GM19025 (cell line): ENCODE measurements around the gene ENOPH1.
"Not testable (repeated sequence)": the region's sequence is repeated elsewhere in the genome, so short reads cannot be mapped to it uniquely, and the experiment has no call there.

Experiments used
- ATAC-seq: cut with Tn5 transposase; IDR thresholded peaks from one replicate; pipeline ENCODE4 v1.9.1; 2021; ENCODE audit warnings: mild to moderate bottlenecking, low read depth, moderate library complexity; ENCODE audit not compliant: unreplicated experiment

Gene ENOPH1

DNA sequence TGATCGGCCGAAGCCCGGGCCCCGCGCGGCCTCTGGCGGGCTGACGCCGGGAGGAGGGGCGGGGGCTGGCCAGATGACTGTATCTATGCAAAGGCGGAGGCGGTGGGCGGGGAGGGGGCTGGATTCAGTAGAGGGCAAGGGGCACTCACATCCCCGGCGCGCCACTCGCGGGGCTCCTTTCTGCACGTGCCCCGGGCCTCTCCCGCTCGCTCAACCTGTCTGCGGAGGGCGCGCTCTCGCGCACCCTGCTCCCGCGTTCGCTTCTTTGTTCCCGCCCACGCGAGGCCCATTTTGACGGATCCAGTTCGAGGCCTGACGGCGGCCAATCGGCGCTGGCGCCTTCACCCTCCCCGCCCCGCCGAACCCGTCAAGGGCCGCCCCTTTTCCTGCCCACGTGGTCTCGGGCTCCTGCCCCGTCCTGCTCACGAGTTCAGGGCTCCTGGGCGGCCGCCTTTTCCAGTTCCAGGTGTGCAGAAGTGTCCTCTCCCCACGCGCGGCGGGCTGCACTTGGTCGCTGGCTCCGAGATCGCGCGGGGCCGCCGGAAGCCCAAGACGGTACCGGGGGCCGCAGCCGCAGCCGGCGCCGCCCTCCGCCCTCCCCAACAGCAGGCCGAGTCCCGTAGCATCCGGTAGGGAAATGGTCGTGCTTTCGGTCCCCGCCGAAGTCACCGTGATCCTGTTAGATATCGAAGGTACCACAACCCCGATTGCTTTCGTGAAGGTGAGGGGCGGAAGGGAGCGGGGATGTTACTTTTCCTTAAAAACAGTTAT is at the start of gene ENOPH1, which contains the start of gene HNRNPDL:
ENOPH1 (plus strand) TSS at position 398 of the 771 bp plus-strand sequence; CDS start at position 638, 240 bp downstream.
HNRNPDL (minus strand) TSS at position 270 of the 771 bp plus-strand sequence. CDS start 772 bp downstream, outside the sequence.
- ATAC-seq, result peak; percentile 70

DNA sequence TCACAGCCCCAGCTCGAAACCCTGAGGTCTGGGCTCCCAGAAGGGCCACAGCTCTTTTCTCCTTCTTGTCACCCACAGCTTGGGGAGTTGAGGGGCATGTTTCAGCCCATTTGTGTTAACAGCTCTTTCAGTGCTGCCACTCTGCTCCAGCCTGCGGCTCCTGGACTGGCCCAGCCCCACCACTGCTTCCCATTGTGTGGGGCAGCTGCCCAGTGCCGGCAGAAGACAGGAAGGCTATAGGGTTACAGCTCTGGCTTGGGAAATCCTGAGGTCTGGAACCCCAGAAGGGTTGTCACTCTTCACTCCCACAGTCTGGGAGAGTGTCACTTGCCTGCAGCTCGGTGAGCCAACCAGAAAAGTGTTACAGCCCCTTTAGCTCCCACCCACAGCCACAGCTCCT is 49.6 kb upstream of the ENOPH1 start:
- no peak for ATAC-seq

DNA sequence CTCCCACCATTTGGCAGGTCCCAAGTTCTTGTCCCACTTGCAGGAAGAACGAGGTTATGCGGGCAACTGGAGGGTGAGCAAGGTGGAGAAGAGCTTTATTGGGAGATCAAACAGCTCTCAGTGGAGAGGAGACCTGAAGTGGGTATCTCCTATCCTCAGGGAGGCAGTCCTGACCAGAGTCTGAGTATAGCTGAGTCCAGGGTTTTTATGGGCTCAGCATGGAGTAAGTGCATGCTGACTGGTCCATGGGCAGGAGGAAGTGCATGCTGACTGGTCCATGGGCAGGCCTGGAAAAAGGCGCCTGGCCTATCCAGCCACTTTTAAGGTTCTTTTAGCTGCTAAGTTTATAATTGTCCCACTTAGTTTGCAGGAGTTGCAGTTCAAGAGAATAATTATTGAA is 49.2 kb upstream of the ENOPH1 start:
- no peak for ATAC-seq

DNA sequence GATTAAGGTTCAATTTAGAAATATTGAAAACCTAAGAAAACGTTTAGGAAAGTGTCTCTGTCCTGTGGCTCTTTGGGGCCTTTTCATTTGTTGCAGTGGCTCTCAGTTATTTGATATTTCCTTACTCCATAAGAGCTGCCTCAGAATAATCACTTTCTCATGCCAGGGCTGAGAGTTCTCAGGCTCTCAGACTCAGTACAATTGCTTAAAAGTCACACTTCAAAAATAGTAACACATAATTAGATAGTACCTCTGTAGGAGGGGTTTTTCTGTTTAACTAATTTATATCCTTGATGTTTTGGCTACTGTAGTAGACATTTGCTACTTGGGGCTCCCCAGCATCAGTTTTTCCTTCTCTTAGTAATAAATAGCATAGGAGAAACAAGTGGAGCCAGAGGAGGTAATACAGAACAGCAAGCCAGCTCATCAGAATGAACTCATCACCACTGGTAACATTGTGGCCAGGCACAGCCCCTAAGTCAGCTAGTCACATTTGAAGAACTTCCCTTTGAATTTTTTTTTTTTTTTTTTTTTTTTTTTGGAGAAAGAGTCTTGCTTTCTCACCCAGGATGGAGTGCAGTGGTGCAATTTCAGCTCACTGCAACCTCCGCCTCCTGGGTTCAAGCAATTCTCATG is 48.6 kb upstream of the ENOPH1 start:
- ATAC-seq, result no peak

DNA sequence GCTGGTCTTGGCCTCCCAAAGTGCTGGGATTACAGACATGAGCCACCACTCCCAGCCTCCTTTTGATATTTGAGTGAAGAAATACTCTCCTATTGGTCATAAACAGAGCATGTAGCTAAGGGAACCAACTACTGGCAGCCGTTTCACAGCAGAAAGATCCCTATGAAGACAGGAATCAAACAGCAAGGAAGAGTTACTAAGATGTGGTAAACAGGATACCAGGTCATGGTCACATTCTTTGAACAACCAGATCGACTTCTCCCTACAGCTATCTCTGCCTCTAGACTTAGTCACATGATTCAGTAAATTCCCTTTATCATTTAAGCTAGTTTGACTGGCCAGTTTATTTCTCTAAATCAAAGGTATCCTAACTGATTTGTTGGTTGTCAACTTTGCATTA is 47.6 kb upstream of the ENOPH1 start:
- ATAC-seq, result no peak

DNA sequence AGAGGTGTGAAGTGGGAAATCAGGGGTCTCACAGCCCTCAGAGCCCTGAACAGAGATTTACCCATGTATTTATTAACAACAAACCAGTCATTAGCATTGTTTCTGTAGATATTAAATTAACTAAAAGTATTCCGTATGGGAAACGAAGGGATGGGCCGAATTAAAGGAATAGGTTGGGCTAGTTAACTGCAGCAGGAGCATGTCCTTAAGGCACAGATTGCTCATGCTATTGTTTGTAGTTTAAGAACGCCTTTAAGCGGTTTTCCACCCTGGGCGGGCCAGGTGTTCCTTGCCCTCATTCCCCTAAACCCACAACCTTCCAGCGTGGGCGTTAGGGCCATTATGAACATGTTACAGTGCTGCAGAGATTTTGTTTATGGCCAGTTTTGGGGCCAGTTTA is 44.1 kb upstream of the ENOPH1 start:
- ATAC-seq, result not testable (repeated sequence)

DNA sequence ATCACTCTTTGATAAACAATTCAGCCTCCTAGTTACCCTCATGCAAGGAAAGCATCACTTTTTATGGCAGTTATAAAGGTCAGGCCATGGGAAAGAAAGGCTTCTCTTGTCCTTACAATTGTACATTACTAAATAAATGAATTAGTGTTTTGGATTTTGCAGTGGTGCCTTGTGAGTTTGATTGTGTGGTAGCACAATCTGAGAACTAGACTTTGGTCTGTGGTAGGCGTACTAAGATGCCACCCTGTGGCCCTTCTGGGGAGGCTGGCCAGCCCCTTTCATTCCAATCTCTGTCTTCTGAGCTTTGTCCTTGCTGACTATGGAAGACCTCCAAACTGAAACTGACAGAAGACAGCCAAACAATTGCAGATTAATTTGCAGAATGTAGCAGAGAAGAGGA is 42.0 kb upstream of the ENOPH1 start:
- ATAC-seq, result no peak

DNA sequence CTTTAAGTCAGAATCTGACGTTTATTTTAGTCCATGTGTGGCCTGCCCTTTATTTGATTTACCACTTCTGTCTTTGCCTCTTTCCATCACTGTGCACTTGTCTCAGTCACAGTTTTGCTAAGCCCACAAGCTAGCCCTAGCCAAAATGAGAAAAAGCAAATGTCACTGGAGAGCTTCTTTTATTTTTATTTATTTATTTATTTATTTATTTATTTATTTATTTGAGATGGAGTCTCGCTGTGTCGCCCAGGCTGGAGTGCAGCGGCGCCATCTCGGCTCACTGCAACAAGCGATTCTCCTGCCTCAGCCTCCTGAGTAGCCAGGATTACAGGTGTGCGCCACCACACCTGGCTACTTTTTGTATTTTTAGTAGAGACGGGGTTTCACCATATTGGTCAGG is 40.3 kb upstream of the ENOPH1 start:
- not testable (repeated sequence) for ATAC-seq

DNA sequence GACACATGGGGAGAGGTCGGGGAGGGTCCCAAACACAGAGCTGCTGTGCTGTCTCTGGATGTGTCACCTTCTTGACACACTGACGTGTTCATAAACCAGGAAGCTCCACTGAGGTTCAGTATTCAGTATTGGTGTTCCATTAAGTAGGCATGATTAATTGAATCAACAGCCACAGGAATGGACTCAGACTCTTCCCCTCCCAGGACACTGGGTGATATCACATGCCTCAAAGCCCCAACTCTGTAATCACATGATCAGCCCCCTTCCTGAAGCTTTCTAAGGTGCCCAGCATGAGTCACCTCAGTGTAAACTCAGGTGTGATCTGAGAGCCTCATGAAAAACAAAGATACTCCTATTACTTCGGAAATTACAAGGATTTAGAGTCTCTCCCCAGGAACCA is 35.5 kb upstream of the ENOPH1 start:
- ATAC-seq, result no peak

DNA sequence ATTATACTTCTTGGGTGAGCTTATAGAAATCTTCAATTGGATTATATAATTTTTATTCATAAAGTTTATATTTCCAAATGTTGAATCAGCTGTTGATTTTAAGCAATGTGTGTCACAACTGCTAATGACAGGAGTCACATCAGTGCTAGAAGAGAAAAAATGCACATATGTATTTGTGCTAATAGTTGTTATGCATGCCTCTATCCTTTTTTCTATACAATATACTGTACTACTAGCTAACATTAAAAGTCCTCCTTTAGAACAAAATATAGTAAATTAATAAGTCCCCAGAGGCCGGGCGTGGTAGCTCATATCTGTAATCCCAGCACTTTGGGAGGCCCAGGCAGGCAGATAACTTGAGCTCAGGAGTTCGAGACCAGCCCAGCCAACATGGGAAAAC is 32.9 kb upstream of the ENOPH1 start:
- no peak for ATAC-seq

DNA sequence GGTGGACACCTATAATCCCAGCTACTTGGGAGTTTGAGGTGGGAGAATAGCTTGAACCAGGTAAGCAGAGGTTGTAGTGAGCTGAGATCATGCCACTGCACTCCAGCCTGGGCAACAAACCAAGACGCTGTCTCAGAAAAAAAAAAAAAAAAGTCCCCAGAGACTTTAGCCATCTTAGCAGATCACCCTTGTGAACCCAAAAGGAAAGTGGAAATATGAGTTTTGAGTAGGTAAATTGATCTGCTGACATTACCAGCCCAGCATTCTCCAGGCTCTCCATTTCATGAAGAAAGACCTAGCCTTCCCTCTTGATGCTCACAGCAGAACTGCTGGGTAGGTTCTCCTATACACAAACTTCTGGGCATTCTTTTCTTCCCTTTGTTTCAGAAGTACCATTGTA is 32.1 kb upstream of the ENOPH1 start:
- no peak for ATAC-seq

DNA sequence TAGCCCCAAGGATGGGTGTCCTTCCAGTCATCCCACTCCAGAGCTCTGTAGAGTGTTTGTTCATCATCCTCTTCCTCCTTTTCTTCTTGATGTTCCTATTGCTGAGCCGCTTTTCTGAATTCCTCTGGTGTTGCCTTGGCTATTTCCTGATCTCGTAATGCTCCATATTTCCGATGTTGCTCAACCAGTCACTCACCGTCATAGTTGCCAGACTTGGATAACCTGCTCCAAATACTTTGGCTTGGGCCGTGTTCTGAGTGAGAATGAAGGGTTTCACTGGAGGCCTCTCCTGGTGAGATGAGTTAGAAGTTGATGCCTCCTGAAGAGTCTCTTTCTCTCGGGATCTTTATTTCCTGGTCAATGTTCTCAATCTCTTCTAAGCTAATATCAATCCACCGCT is 28.8 kb upstream of the ENOPH1 start:
- ATAC-seq, result no peak

DNA sequence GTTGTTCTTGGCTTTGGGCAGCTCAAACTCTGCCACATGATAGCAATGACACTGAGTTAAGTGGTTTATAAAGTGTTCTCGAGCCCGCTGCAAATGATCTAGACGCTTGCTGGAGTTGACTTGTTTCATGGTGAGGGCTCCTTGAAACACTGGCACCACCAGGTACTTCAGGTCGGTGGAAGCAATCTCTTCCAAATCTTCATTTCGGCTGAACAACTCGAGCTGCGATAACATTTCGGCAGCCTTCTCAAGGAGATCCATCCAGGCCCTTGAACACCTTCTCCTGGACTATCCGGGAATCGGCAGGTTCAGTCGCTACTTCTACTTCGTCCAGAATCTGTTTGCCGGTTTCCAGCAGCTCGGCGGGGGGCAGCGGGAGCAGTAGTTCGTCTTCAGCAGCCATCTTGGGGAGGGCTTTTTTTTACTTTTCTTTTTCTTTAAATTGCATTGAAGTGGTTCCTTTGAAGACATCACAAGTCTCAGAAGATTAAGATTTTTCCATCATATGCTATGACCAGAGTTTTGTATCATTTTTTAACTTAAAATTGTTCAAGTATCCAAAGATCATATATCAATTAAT is 28.1 kb upstream of the ENOPH1 start:
- ATAC-seq, result no peak

DNA sequence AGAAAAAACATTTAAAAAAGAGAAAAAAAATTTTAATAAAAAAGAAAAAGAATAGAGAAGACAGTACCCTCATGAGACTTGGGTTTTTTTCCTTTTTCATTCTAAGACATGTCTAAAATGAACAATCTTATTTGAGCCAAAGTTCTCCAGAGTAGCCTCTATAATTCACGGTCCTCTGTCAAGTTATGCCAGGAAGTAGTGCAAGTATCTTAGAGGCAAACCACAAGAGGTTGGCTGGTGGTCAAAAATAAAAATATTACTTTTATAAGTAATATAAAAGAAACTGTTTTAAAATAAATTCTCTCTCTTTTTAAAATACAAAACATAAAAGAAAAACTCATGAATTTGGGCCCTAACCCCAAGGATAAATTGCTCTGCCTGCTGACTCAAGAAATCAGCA is 26.7 kb upstream of the ENOPH1 start:
- ATAC-seq, result no peak

DNA sequence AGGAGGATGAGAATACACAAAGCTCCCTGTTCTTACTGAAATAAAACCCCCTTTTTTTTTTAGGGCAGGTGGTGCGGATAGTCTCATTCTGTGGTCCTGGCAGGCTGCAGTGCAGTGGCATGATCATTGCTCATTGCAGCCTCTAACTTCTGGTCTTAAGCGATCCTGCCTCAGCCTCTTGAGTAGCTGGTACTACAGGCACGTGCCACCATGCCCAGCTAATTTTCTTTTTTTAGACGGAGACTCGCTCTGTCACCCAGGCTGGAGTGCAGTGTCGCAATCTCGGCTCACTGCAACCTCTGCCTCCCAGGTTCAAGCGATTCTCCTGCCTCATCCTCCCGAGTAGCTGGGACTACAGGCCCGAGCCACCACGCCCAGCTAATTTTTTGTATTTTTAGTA is 15.3 kb upstream of the ENOPH1 start:
- not testable (repeated sequence) for ATAC-seq

DNA sequence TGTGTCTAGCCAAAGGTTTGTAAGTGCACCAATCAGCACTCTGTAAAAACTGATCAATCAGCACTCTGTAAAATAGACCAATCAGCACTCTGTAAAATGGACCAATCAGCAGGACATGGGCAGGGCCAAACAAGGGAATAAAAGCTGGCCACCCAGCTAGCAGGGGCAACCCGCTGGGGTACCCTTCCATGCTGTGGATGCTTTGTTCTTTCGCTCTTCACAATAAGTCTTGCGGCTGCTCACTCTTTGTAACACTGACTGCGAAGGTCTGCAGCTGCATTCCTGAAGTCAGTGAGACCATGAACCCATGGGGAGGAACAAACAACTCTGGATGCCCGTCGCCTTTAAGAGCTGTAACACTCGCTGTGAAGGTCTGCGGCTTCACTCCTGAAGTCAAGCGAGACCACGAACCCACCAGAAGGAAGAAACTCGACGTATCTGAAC is 14.4 kb upstream of the ENOPH1 start:
- ATAC-seq, result no peak

DNA sequence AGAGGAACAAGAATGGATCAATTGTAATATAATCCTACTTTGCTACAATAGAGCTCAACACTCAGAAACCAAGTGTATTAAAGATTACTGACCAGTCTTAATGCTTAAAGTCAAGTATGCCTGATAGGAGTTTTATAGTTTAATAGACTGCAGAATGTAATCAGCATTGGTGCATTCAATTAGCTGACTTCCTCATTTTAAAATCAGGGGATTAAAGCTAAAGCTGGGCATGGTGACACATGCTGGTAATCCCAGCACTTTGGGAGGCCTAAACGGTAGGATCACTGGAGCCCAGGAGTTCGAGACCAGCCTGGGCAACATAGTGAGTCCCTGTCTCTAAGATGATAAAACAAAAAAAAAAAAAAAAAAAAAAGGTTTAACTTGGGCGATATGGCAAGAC is 10.9 kb upstream of the ENOPH1 start:
- ATAC-seq, result no peak

DNA sequence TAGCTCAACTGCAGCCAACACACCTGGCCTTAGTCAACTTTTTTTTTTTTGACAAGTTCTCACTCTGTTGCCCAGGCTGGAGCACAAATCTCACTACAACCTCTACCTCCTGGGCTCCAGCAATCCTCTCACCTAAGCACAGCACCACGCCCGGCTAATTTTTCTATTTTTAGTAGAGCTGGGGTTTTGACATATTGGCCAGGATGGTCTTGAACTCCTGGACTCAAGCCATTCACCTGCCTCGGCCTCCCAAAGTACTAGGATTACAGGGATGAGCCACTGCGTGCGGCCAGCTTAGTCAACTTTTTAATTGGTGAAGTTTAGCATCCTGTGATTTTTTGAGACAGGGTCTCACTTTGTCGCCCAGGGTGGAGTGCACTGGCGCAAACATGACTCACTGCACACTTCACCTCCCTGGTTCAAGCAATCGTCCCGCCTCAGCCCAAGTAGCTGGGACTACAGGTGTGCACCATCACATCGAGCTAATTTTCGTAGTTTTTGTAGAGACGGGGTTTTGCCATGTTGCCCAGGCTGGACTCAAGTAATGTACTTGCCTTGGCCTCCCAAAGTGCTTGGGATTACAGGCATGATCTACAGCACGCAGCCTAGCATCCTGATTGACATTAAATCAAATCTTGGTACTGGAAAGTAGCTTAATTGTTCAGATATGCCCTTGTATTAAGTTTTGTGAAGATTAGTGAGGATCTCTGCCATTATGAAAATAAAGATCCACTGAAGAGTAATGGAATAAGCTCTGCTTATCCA is 8.4 kb upstream of the ENOPH1 start:
- no peak for ATAC-seq

DNA sequence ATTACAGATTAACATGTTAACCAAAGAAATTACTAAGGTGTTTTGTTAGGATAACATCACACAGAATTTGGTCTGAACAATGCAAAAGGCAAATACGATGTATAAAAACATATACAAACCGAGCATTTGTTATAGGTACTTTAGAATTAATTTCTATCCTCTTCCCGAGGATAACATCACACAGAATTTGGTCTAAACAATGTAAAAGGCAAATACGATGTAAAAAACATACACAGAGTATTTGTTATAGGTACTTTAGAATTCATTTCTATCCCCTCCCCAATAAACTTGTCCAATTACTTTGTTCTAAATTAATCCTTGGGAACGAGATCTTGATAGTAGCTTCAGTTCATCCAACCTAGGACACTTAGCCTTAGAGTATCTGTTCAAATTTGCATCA is 7.8 kb upstream of the ENOPH1 start:
- no peak for ATAC-seq

DNA sequence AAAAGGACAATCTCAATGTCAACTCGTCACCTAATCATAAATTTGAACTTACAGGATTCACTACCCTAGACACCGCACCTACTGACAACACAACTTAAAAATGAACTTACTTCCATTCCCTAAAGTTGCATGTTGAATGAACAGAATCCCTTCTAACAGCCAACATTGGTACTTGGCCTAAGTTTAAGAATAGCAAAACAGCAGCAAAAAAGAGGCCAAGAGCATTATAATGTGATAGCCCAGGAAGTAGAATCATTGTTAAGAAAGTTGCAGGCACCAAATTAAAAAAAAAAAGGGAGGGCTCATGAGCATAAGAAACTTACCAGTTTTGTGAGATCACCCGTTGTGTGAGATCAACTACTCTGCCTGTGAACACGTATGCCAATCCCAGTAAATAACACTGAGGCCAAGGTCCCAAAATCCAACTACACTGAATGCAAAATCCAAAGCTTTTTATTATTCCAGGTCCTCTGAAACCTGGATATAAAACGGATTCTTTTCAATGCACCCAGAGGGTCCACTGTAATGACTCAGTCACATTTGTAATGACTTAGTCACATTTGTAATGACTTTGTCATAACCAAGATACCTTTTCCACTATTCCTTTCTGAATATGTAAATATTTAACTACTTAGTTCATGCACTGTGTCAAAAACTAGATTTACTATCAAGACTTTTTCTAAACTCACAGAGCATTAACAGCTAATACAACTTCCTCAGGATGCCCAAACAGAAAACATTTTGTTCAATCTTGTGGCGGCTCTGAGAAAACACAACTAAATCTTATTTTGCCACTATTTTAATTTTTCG is 6.9 kb upstream of the ENOPH1 start:
- no peak for ATAC-seq
